C4-2B (cell line): ENCODE results near the gene SLC2A8.

ENCODE experiments used
- CTCF ChIP-seq: fragments of 450-650 bp; conservative IDR thresholded peaks from 2 replicates; pipeline ENCODE4 v1.5.1; 2017; ENCODE audit warnings: mild to moderate bottlenecking
- ZFX ChIP-seq: fragments of 450-650 bp; IDR thresholded peaks from 2 replicates; pipeline ENCODE4 v1.6.1; 2017

GRCh38 chr9:127368852-127369402 is 28.0 kb upstream of the SLC2A8 start:
- TF ChIP-seq CTCF, result no peak
- TF ChIP-seq ZFX, result no peak
